H9 (cell line): ENCODE measurements around the gene MSMB. TPM values are rescaled to one million over a fixed set of nuclear protein-coding genes. Genes with fewer than 3 reads are reported as not detected.

ENCODE experiments used
- DNase-seq: peaks from one replicate; pipeline ENCODE4 v3.0.0-alpha.2; 2017
- H2AFZ ChIP-seq: one replicate; pipeline ENCODE4 v1.6.1; 2013; ENCODE audit warnings: mild to moderate bottlenecking, low read length, control low read depth, moderate library complexity
- H2AK5ac ChIP-seq: 2 replicates; pipeline ENCODE4 v1.6.1; 2013; ENCODE audit warnings: low read length, control low read depth, mixed read lengths; ENCODE audit not compliant: insufficient read length
- H2BK120ac ChIP-seq: one replicate; pipeline ENCODE4 v1.6.1; 2013; ENCODE audit warnings: low read depth, mild to moderate bottlenecking, low read length, control low read depth, inconsistent platforms; ENCODE audit not compliant: poor library complexity, severe bottlenecking
- H2BK12ac ChIP-seq: 2 replicates; pipeline ENCODE4 v1.6.1; 2013; ENCODE audit warnings: low read length, control low read depth, mixed read lengths, low read depth; ENCODE audit not compliant: insufficient read length
- H2BK15ac ChIP-seq: 2 replicates; pipeline ENCODE4 v1.6.1; 2013; ENCODE audit warnings: low read depth, low read length, control low read depth
- H2BK20ac ChIP-seq: one replicate; pipeline ENCODE4 v1.6.1; 2013; ENCODE audit warnings: low read depth, mild to moderate bottlenecking, low read length, control low read depth, inconsistent platforms; ENCODE audit not compliant: poor library complexity, severe bottlenecking
- H2BK5ac ChIP-seq: 2 replicates; pipeline ENCODE4 v1.6.1; 2013; ENCODE audit warnings: low read length, control low read depth, mixed read lengths; ENCODE audit not compliant: insufficient read length
- H3K14ac ChIP-seq: 2 replicates; pipeline ENCODE4 v1.6.1; 2013; ENCODE audit warnings: low read length, control low read depth; ENCODE audit not compliant: insufficient read depth
- H3K18ac ChIP-seq: 2 replicates; pipeline ENCODE4 v1.6.1; 2013; ENCODE audit warnings: low read depth, mild to moderate bottlenecking, mixed read lengths, low read length, control low read depth; ENCODE audit not compliant: insufficient read length
- H3K23ac ChIP-seq: 2 replicates; pipeline ENCODE4 v1.6.1; 2013; ENCODE audit warnings: low read length, control low read depth, mixed read lengths, low read depth; ENCODE audit not compliant: insufficient read length
- H3K23me2 ChIP-seq: 2 replicates; pipeline ENCODE4 v1.6.1; 2013; ENCODE audit warnings: low read depth, mild to moderate bottlenecking, mixed read lengths, low read length, control low read depth; ENCODE audit not compliant: insufficient read length, poor library complexity, severe bottlenecking
- H3K27ac ChIP-seq: 2 replicates; pipeline ENCODE4 v1.5.1; 2013; ENCODE audit warnings: low read length, control low read depth, mixed read lengths, low read depth; ENCODE audit not compliant: insufficient read length
- H3K27me3 ChIP-seq: 2 replicates; pipeline ENCODE4 v1.6.1; 2013; ENCODE audit warnings: low read length, control low read depth, inconsistent platforms; ENCODE audit not compliant: insufficient read depth
- H3K4ac ChIP-seq: 2 replicates; pipeline ENCODE4 v1.6.1; 2013; ENCODE audit warnings: low read depth, mild to moderate bottlenecking, control low read depth, inconsistent platforms, low read length, moderate library complexity
- H3K4me1 ChIP-seq: 2 replicates; pipeline ENCODE4 v1.6.1; 2013; ENCODE audit warnings: low read length, control low read depth, inconsistent platforms; ENCODE audit not compliant: insufficient read depth
- H3K4me2 ChIP-seq: 2 replicates; pipeline ENCODE4 v1.6.1; 2013; ENCODE audit warnings: low read length, control low read depth, mixed read lengths; ENCODE audit not compliant: insufficient read length, insufficient read depth
- H3K56ac ChIP-seq: 2 replicates; pipeline ENCODE4 v1.6.1; 2013; ENCODE audit warnings: low read depth, mild to moderate bottlenecking, mixed read lengths, low read length, control low read depth; ENCODE audit not compliant: insufficient read length
- H3K79me1 ChIP-seq: 2 replicates; pipeline ENCODE4 v1.6.1; 2013; ENCODE audit warnings: low read depth, mild to moderate bottlenecking, moderate library complexity, low read length, control low read depth, inconsistent platforms; ENCODE audit not compliant: insufficient read depth, poor library complexity, severe bottlenecking
- H3K79me2 ChIP-seq: 2 replicates; pipeline ENCODE4 v1.6.1; 2013; ENCODE audit warnings: low read length, control low read depth, inconsistent platforms; ENCODE audit not compliant: insufficient read depth
- H3K9ac ChIP-seq: 2 replicates; pipeline ENCODE4 v1.6.1; 2013; ENCODE audit warnings: low read length, control low read depth, mixed read lengths; ENCODE audit not compliant: insufficient read length; ENCODE audit errors: extremely low read depth
- H3K9me3 ChIP-seq: one replicate; pipeline ENCODE4 v1.6.1; 2013; ENCODE audit warnings: low read depth, low read length, inconsistent platforms; ENCODE audit not compliant: control insufficient read depth
- H3T11ph ChIP-seq: one replicate; pipeline ENCODE4 v1.6.1; 2013; ENCODE audit warnings: mild to moderate bottlenecking, low read length, control low read depth, inconsistent platforms
- H4K20me1 ChIP-seq: one replicate; pipeline ENCODE4 v1.6.1; 2013; ENCODE audit not compliant: control insufficient read depth, insufficient read length, insufficient read depth
- H4K5ac ChIP-seq: 2 replicates; pipeline ENCODE4 v1.6.1; 2013; ENCODE audit warnings: low read depth, mild to moderate bottlenecking, mixed read lengths, low read length, control low read depth; ENCODE audit not compliant: insufficient read length
- H4K8ac ChIP-seq: replicated peaks from 2 replicates; pipeline ENCODE4 v1.6.1; 2013; ENCODE audit warnings: low read length, control low read depth, mixed read lengths, low read depth; ENCODE audit not compliant: insufficient read length
- H4K91ac ChIP-seq: 2 replicates; pipeline ENCODE4 v1.6.1; 2013; ENCODE audit warnings: low read depth, mild to moderate bottlenecking, moderate library complexity, mixed read lengths, low read length, control low read depth; ENCODE audit not compliant: insufficient read length
- H3K27ac Mint-ChIP-seq, 3 experiments: 2 replicates in 2 of 3; 3 replicates in 1 of 3; pipeline ENCODE4 v1.8.0; 2020 to 2021; ENCODE audit warnings: mixed read lengths in 3 of 3, mild to moderate bottlenecking in 1 of 3, moderate library complexity in 1 of 3
- H3K27me3 Mint-ChIP-seq: 2 replicates; pipeline ENCODE4 v1.8.0; 2021; ENCODE audit warnings: low read depth, mild to moderate bottlenecking, moderate library complexity, mixed read lengths
- H3K36me3 Mint-ChIP-seq, 3 experiments: 2 replicates in 2 of 3; 3 replicates in 1 of 3; pipeline ENCODE4 v1.8.0; 2020 to 2021; ENCODE audit warnings: low read depth in 3 of 3, mixed read lengths in 3 of 3; ENCODE audit not compliant: insufficient read depth in 1 of 3
- H3K4me1 Mint-ChIP-seq, 2 experiments: 2 replicates each; pipeline ENCODE4 v1.8.0; 2020; ENCODE audit warnings: mixed read lengths in 2 of 2
- H3K4me3 Mint-ChIP-seq, 2 experiments: 2 replicates in 1 of 2; 3 replicates in 1 of 2; pipeline ENCODE4 v1.8.0; 2020 to 2021; ENCODE audit warnings: mild to moderate bottlenecking in 2 of 2, mixed read lengths in 2 of 2, moderate library complexity in 1 of 2
- H3K9me3 Mint-ChIP-seq, 2 experiments: 2 replicates in 1 of 2; 3 replicates in 1 of 2; pipeline ENCODE4 v1.8.0; 2020; ENCODE audit warnings: mild to moderate bottlenecking in 2 of 2, mixed read lengths in 2 of 2, moderate library complexity in 1 of 2
- WGBS: extraction: QIAGEN DNeasy Blood & Tissue Kit; methylation state at CpG from one replicate; pipeline ENCODE4 v1.1.7; 2013; ENCODE audit warnings: missing lambda C conversion rate, low lambda C conversion rate, mixed read lengths; ENCODE audit not compliant: insufficient read length; ENCODE audit errors: extremely low coverage; 5-methylcytosine and 5-hydroxymethylcytosine counted together
- total RNA-seq: library from RNA; stranded (reverse); gene quantifications from 2 replicates; pipeline ENCODE4 v1.2.1, GENCODE V29; 2021
- TF ChIP-seq, protein P1 (sequence below): fragments of 200-600 bp; sonication (generic); conservative IDR thresholded peaks from 3 replicates; pipeline ENCODE4 v1.8.0; 2021; ENCODE audit warnings: antibody characterized with exemption, mild to moderate bottlenecking

MSMB gene
- total RNA-seq, 1 experiment from 2014 or later: not detected

DNA sequence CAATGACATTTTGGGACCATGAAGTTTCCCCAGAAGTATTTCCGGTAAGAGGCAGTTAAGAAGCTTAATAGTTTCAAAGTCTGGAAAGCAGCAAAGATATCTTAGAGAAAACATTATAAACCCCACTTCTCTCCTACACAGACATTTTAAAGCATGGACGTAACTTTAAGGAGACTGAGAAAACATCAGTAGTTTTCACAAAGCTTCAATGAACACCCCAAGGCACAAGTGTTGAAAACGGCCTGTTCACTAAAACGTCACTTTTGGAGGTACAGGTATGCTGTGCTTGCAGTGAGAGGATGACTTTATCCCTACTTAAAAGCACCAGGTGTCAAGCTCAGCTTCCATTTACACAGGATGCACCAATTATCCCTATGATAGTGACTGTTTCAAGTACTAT is 40.7 kb downstream of the MSMB start:
- Mint-ChIP-seq H3K27me3 (no peaks in the 10 kb centered on the region), H3K27ac (peak overlapping the region in 1 of 3 experiments; percentile 55; a peak in 1 of 7 replicates), H3K4me1 (no peaks in the 10 kb centered on the region), H3K4me3 (no peak overlapping the region), H3K36me3 (peaks cover 26 to 82% (median 43%) of the 10 kb centered on the region in 3 experiments; a peak in 6 of 7 replicates), H3K9me3 (no peaks in the 10 kb centered on the region)
- Histone ChIP-seq H3K9me3 (no peaks in the 10 kb centered on the region), H4K5ac (no peak overlapping the region), H2BK12ac (no peak overlapping the region), H3K4me1 (no peaks in the 10 kb centered on the region), H3K56ac (no peak overlapping the region), H3K4me2 (no peak overlapping the region), H3K23ac (no peak overlapping the region), H4K8ac (no peak overlapping the region), H2AK5ac (no peak overlapping the region), H3K23me2 (no peaks in the 10 kb centered on the region), H3T11ph (no peak overlapping the region), H4K20me1 (no peaks in the 10 kb centered on the region), H3K27me3 (no peaks in the 10 kb centered on the region), H3K79me1 (no peaks in the 10 kb centered on the region), H3K18ac (no peak overlapping the region), H2BK120ac (no peak overlapping the region), H3K14ac (no peak overlapping the region), H2BK15ac (no peak overlapping the region), H3K79me2 (no peaks in the 10 kb centered on the region), H4K91ac (no peak overlapping the region), H3K27ac (no peak overlapping the region), H2BK5ac (no peak overlapping the region), H3K4ac (no peak overlapping the region), H2AFZ (no peak overlapping the region), H2BK20ac (no peak overlapping the region), H3K9ac (no peak overlapping the region)
- no CpG with 5 or more reads among the region's 4 CpGs for WGBS
- no peak for DNase-seq
- TF ChIP-seq, protein P1, sequence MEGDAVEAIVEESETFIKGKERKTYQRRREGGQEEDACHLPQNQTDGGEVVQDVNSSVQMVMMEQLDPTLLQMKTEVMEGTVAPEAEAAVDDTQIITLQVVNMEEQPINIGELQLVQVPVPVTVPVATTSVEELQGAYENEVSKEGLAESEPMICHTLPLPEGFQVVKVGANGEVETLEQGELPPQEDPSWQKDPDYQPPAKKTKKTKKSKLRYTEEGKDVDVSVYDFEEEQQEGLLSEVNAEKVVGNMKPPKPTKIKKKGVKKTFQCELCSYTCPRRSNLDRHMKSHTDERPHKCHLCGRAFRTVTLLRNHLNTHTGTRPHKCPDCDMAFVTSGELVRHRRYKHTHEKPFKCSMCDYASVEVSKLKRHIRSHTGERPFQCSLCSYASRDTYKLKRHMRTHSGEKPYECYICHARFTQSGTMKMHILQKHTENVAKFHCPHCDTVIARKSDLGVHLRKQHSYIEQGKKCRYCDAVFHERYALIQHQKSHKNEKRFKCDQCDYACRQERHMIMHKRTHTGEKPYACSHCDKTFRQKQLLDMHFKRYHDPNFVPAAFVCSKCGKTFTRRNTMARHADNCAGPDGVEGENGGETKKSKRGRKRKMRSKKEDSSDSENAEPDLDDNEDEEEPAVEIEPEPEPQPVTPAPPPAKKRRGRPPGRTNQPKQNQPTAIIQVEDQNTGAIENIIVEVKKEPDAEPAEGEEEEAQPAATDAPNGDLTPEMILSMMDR: no peak
